K562 (cell line): ENCODE data around the gene ADRA1B. TPM values are rescaled to one million over a fixed set of nuclear protein-coding genes. Genes with fewer than 3 reads are reported as not detected.

Experiments used
- ATAC-seq: fragments of 200-7000 bp; cut with Tn5 transposase; 3 replicates; pipeline ENCODE4 v1.9.1; 2020; ENCODE audit warnings: moderate library complexity
- BruUV-seq: library from RNA; stranded (reverse); fragments of 400-500 nt; replicated peaks from 2 replicates; lab custom pipeline; 2021; lab: Mats Ljungman, UMichigan
- CTCF ChIA-PET: fragments of 300-600 bp; formaldehyde crosslinking; extraction: SDS; loops from one replicate; lab custom pipeline; 2021; ENCODE audit warnings: low intra/inter-chr PET ratio; lab: Yijun Ruan, JAX
- POLR2A ChIA-PET: fragments of 300-600, 350-650 bp; sonication (Branson Sonifier 250); formaldehyde crosslinking; extraction: SDS; loops from one replicate; lab custom pipeline; 2021; ENCODE audit warnings: antibody characterized with exemption, inconsistent platforms; lab: Yijun Ruan, JAX
- DNase-seq, 4 experiments: peaks; one replicate each; pipeline versions ENCODE4 v3.0.0 to v3.0.0-alpha.2; 2011 to 2018; ENCODE audit warnings: low spot score in 3 of 4, mixed read lengths in 3 of 4; ENCODE audit errors: extremely low read depth in 1 of 4
- FAIRE-seq: peaks from 2 replicates; lab custom pipeline; 2011; peaks lifted over from hg19 to GRCh38; lab: Jason Lieb, UNC
- H2AFZ ChIP-seq: 2 replicates; pipeline ENCODE4 v1.6.0; 2011; ENCODE audit warnings: low read depth, low read length, control low read depth, inconsistent platforms
- H3K27ac ChIP-seq: fragments of 200-600 bp; 3 replicates; pipeline ENCODE4 v1.8.0; 2011; ENCODE audit warnings: low read depth, mild to moderate bottlenecking, control low read depth, inconsistent platforms, low read length, moderate library complexity, mixed read lengths; ENCODE audit errors: extremely low read depth
- H3K27me3 ChIP-seq, 2 experiments: fragments of 300-600 bp in 1 of 2; 2 replicates in 1 of 2; 3 replicates in 1 of 2; pipeline versions ENCODE4 v1.6.0 to v1.8.0; 2011; ENCODE audit warnings: inconsistent platforms in 2 of 2, low read length in 2 of 2, mild to moderate bottlenecking in 1 of 2, mixed read lengths in 1 of 2, moderate library complexity in 1 of 2; ENCODE audit not compliant: control insufficient read depth in 2 of 2, insufficient read depth in 2 of 2
- H3K36me3 ChIP-seq: fragments of 300-600 bp; 3 replicates; pipeline ENCODE4 v1.8.0; 2011; ENCODE audit warnings: mild to moderate bottlenecking, low read length, inconsistent platforms; ENCODE audit not compliant: control insufficient read depth, insufficient read depth
- H3K4me1 ChIP-seq, 2 experiments: fragments of 200-600 bp in 1 of 2; replicated peaks in 1 of 2; 2 replicates in 1 of 2; 3 replicates in 1 of 2; pipeline versions ENCODE4 v1.5.1 to v1.8.0; 2011; ENCODE audit warnings: inconsistent platforms in 2 of 2, low read length in 2 of 2, mild to moderate bottlenecking in 1 of 2, mixed read lengths in 1 of 2, moderate library complexity in 1 of 2; ENCODE audit not compliant: control insufficient read depth in 2 of 2, insufficient read depth in 2 of 2
- H3K4me2 ChIP-seq: 2 replicates; pipeline ENCODE4 v1.6.1; 2011; ENCODE audit warnings: low read length, control low read depth, inconsistent platforms, mixed read lengths; ENCODE audit not compliant: insufficient read depth
- H3K4me3 ChIP-seq: fragments of 200-600 bp; sonication (generic), shearing (Covaris generic); 2 replicates; pipeline ENCODE4 v1.5.1; 2016; ENCODE audit warnings: control low read depth, inconsistent platforms
- H3K79me2 ChIP-seq: fragments of 200-600 bp; 3 replicates; pipeline ENCODE4 v1.8.0; 2011; ENCODE audit warnings: low read length, inconsistent platforms; ENCODE audit not compliant: control insufficient read depth, insufficient read depth
- H3K9ac ChIP-seq, 2 experiments: 2 replicates each; pipeline versions ENCODE4 v1.6.0 to v1.6.1; 2011; ENCODE audit warnings: low read depth in 2 of 2, low read length in 2 of 2, control low read depth in 1 of 2, inconsistent platforms in 1 of 2, mild to moderate bottlenecking in 1 of 2, mixed read lengths in 1 of 2; ENCODE audit not compliant: insufficient read depth in 1 of 2
- H3K9me1 ChIP-seq: one replicate; pipeline ENCODE4 v1.6.0; 2011; ENCODE audit warnings: inconsistent platforms, mild to moderate bottlenecking, low read length, moderate library complexity; ENCODE audit not compliant: control insufficient read depth, insufficient read depth
- H3K9me3 ChIP-seq: replicated peaks from 2 replicates; pipeline ENCODE4 v1.5.1; 2011; ENCODE audit warnings: low read depth, low read length, inconsistent platforms; ENCODE audit not compliant: control insufficient read depth, insufficient read depth
- H4K20me1 ChIP-seq: replicated peaks from 2 replicates; pipeline ENCODE4 v1.6.1; 2011; ENCODE audit warnings: low read length, inconsistent platforms, mixed read lengths; ENCODE audit not compliant: control insufficient read depth, insufficient read depth
- AFF4 ChIP-seq: sonication (generic); formaldehyde crosslinking; IDR thresholded peaks from 2 replicates; pipeline ENCODE4 v1.8.0; 2023; ENCODE audit warnings: mild to moderate bottlenecking, missing genetic modification reagents
- BRCA1 ChIP-seq, 2 experiments: fragments of 450-650 bp in 1 of 2; sonication (generic) in 1 of 2; formaldehyde crosslinking in 1 of 2; IDR thresholded peaks; 2 replicates each; pipeline versions ENCODE4 v1.5.0 to v1.6.1; 2017 to 2020; ENCODE audit warnings: mild to moderate bottlenecking in 1 of 2, missing genetic modification reagents in 1 of 2
- CREB3 ChIP-seq: fragments of 450-650 bp; conservative IDR thresholded peaks from 2 replicates; pipeline ENCODE4 v1.6.1; 2016; ENCODE audit warnings: missing genetic modification characterization, low read depth, mild to moderate bottlenecking, missing compliant biosample characterization, moderate library complexity
- FOXA3 ChIP-seq, 2 experiments: fragments of 450-650 bp in 1 of 2; sonication (generic) in 1 of 2; formaldehyde crosslinking; IDR thresholded peaks in 1 of 2; conservative IDR thresholded peaks in 1 of 2; 2 replicates each; pipeline versions ENCODE4 v1.4.0 to v1.8.0; 2020 to 2022; ENCODE audit warnings: mild to moderate bottlenecking in 2 of 2, missing genetic modification reagents in 1 of 2
- HDAC8 ChIP-seq: fragments of 450-650 bp; IDR thresholded peaks from 2 replicates; pipeline ENCODE4 v1.6.1; 2016; ENCODE audit warnings: mild to moderate bottlenecking, missing genetic modification characterization, moderate library complexity, missing compliant biosample characterization
- NCOA6 ChIP-seq: fragments of 450-650 bp; IDR thresholded peaks from 2 replicates; pipeline ENCODE4 v1.6.1; 2017; ENCODE audit warnings: mild to moderate bottlenecking
- RBM25 ChIP-seq: fragments of 200-400 bp; formaldehyde crosslinking; IDR thresholded peaks from 2 replicates; pipeline ENCODE4 v1.6.1; 2018; ENCODE audit warnings: low read length, low read depth, moderate library complexity; ENCODE audit not compliant: severe bottlenecking
- SIRT6 ChIP-seq: IDR thresholded peaks from one replicate; pipeline ENCODE4 v1.6.1; 2012; ENCODE audit warnings: low read depth, mild to moderate bottlenecking, control low read depth, inconsistent platforms, low read length, moderate library complexity
- SMAD4 ChIP-seq: fragments of 250-450 bp; sonication (Bioruptor Pico); conservative IDR thresholded peaks from 2 replicates; pipeline ENCODE4 v1.8.0; 2021; ENCODE audit warnings: inconsistent platforms, mild to moderate bottlenecking, moderate library complexity
- THAP7 ChIP-seq: fragments of 250-450 bp; sonication (Bioruptor Pico); IDR thresholded peaks from 2 replicates; pipeline ENCODE4 v1.5.0; 2021
- ZNF24 ChIP-seq: fragments of 450-650 bp; IDR thresholded peaks from 2 replicates; pipeline ENCODE4 v1.6.1; 2016
- ZNF280B ChIP-seq: fragments of 250-450 bp; sonication (Bioruptor Pico); IDR thresholded peaks from 2 replicates; pipeline ENCODE4 v1.5.1; 2021; ENCODE audit warnings: mild to moderate bottlenecking
- ZNF347 ChIP-seq: fragments of 450-650 bp; formaldehyde crosslinking; IDR thresholded peaks from 2 replicates; pipeline ENCODE4 v1.4.0; 2020; ENCODE audit warnings: low read depth, mild to moderate bottlenecking, moderate library complexity
- WGBS: fragments of 100-300 bp; shearing (Covaris generic); methylation state at CpG from one replicate; pipeline ENCODE4 v1.1.6; 2016; ENCODE audit warnings: low coverage, mixed read lengths; ENCODE audit not compliant: insufficient coverage; ENCODE audit errors: missing lambda C conversion rate; 5-methylcytosine and 5-hydroxymethylcytosine counted together
- in situ Hi-C: fragments of 300-500 bp; cut with MboI; formaldehyde crosslinking; loops from 4 replicates; pipeline ENCODE4 v1.15.0; 2018; ENCODE audit warnings: inconsistent platforms, mixed read lengths
- intact Hi-C: fragments of 100-400 bp; cut with micrococcal nuclease; formaldehyde crosslinking; loops from 2 replicates; pipeline ENCODE4 v1.14.2; 2022
- polyA plus RNA-seq, 8 experiments: library from polyadenylated mRNA; depleted of rRNA in 4 of 8; stranded (reverse) in 5 of 8; unstranded in 3 of 8; fragments of >200 nt; fragmentation: Nextera tagmentation in 2 of 8; fragmentation: Illumina TruSeq in 1 of 8; extraction: Ambion mirVana in 2 of 8; extraction: Trizol in 1 of 8; gene quantifications; 2 replicates each; pipeline versions ENCODE4 v1.2.1 to v1.2.3, GENCODE V29; 2011 to 2014; ENCODE audit warnings: inconsistent platforms in 1 of 8, missing spikeins in 1 of 8
- total RNA-seq, 7 experiments: library from RNA; depleted of rRNA in 6 of 7; stranded (reverse); fragments of >200 nt in 6 of 7; fragmentation: Illumina TruSeq in 2 of 7; extraction: Trizol in 2 of 7; gene quantifications; 2 replicates each; pipeline versions ENCODE4 v1.2.1 to v1.2.3, GENCODE V29; 2011 to 2021; ENCODE audit warnings: low replicate concordance in 1 of 7

The ADRA1B gene
- total and polyA plus RNA-seq, 9 of the 15 experiments (the other 6 are each of a cell fraction or from before 2014, with no cell fraction given): not detected

- TF ChIP-seq AFF4 (CRISPR knock-in tag): no peak
- TF ChIP-seq FOXA3 (CRISPR knock-in tag; conservative IDR thresholded peaks at IDR 0.05 in 1 of 2, IDR thresholded peaks at IDR 0.05 in 1 of 2): no peak
- TF ChIP-seq, all 486 proteins: peak for 0
These were observed 24.9 kb upstream of the ADRA1B start (continued) for GRCh38 chr5:159891371-159891770.

- H3K27ac ChIP-seq: no peak overlapping the region
- H3K4me2 ChIP-seq: no peak overlapping the region
- CTCF ChIA-PET: no interaction called here
- no peaks in the 10 kb centered on the region for H3K4me1 ChIP-seq
- H2AFZ ChIP-seq: no peak overlapping the region
- H3K4me3 ChIP-seq: no peak overlapping the region
- BruUV-seq: no TSS peak
- peaks cover 4 to 8% of the 10 kb centered on the region in 2 experiments; a peak in 2 of 5 replicates for H3K27me3 ChIP-seq
- H3K9ac ChIP-seq: no peak overlapping the region
- POLR2A ChIA-PET: no interaction called here
- intact Hi-C loops (no loop called here), in situ Hi-C loops (no loop called here)
- no peak for DNase-seq
- 0% methylated on average over 3 of the region's 3 CpGs for WGBS
- H4K20me1 ChIP-seq: no peaks in the 10 kb centered on the region
- no peak for ATAC-seq
- no peaks in the 10 kb centered on the region for H3K9me3 ChIP-seq
- no peak for FAIRE-seq
- no peaks in the 10 kb centered on the region for H3K9me1 ChIP-seq
- no peaks in the 10 kb centered on the region for H3K79me2 ChIP-seq
- no peaks in the 10 kb centered on the region for H3K36me3 ChIP-seq
- no peak for TF ChIP-seq RBM25
- no peak for TF ChIP-seq THAP7
- TF ChIP-seq CREB3 (tag): no peak
- no peak for TF ChIP-seq HDAC8
- TF ChIP-seq NCOA6: no peak
- TF ChIP-seq SIRT6: no peak
- no peak for TF ChIP-seq SMAD4 (CRISPR knock-in tag)
- no peak for TF ChIP-seq ZNF24
- TF ChIP-seq ZNF347 (CRISPR knock-in tag): no peak
- no peak for TF ChIP-seq BRCA1 (IDR thresholded peaks at IDR 0.05)
- TF ChIP-seq BRCA1 (CRISPR knock-in tag; IDR thresholded peaks at IDR 0.05): no peak
- TF ChIP-seq ZNF280B: no peak
These were observed 23.1 kb upstream of the ADRA1B start for GRCh38 chr5:159893040-159893695.
